GM12801 (cell line): ENCODE data around the gene SART1.

ENCODE experiments used
- TF ChIP-seq, protein P1 (sequence below): IDR thresholded peaks from one replicate; pipeline ENCODE4 v1.5.1; 2011; ENCODE audit warnings: control low read depth; ENCODE audit not compliant: insufficient read length; ENCODE audit errors: extremely low read depth

The SART1 gene

DNA sequence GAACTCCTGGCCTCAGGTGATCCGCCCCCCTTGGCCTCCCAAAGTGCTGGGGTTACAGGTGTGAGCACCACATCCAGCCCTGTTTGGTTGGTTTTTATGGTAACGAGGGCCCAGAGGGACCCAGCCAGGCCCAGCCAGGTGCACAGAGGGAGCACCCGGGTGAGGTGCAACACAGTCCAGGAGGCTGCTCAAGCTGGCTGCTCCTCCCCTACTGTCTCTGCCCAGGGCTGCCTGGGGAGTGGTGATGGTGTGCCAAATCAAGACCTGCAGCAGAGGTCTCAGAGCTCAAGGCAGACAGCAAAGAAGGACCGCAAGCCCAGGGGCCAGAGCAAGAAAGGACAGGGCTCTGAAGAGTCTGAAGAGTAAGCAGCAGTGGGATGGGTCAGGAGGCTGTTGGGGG is 14.9 kb upstream of the SART1 start:
- TF ChIP-seq, protein P1, sequence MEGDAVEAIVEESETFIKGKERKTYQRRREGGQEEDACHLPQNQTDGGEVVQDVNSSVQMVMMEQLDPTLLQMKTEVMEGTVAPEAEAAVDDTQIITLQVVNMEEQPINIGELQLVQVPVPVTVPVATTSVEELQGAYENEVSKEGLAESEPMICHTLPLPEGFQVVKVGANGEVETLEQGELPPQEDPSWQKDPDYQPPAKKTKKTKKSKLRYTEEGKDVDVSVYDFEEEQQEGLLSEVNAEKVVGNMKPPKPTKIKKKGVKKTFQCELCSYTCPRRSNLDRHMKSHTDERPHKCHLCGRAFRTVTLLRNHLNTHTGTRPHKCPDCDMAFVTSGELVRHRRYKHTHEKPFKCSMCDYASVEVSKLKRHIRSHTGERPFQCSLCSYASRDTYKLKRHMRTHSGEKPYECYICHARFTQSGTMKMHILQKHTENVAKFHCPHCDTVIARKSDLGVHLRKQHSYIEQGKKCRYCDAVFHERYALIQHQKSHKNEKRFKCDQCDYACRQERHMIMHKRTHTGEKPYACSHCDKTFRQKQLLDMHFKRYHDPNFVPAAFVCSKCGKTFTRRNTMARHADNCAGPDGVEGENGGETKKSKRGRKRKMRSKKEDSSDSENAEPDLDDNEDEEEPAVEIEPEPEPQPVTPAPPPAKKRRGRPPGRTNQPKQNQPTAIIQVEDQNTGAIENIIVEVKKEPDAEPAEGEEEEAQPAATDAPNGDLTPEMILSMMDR, result no peak

DNA sequence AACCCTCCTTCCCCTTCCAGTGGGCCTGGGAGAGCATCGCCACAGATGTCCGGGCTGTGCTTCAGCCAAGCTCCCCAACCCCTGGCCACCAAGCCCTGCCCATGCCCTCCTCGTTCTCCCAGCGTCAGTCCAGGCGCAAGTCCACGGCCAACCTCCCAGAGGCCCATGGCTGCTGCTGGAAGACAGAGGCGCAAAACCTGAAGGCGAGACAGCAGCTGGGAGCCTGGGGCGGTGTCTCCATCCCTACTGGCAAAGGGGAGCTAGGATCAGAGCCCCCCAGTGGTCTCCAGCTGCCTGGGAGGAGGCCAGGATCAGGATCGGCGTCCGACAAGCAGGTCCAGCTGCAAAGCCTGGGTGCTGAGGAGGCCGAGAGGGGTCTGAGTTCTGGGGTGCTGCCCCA is 14.4 kb upstream of the SART1 start:
- TF ChIP-seq, protein P1, result no peak

DNA sequence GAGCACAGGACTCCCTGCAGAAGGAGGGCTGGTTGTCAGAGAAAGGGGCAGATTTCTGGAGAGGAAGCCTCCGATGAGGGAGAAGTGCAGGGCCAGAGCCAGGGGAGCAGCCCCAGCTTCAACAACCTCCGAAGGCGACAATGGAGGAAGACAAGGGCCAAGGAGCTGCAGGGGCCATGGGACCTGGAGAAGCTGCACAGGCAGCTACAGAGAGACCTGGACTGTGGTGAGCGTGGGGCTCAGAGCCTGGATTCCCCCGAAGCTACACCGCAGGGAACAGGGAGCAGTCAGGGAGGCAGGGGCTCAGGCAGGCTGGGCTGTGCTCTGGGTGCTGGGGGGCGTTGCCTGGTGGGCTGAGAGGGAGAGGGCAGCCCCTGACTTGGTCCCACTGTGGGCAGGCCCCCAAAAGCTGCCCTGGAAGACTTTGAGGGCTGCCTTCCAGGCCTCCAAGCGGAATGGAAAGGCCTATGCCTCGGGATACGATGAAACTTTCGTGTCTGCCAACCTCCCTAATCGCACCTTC is 13.9 kb upstream of the SART1 start:
- TF ChIP-seq, protein P1, result no peak

DNA sequence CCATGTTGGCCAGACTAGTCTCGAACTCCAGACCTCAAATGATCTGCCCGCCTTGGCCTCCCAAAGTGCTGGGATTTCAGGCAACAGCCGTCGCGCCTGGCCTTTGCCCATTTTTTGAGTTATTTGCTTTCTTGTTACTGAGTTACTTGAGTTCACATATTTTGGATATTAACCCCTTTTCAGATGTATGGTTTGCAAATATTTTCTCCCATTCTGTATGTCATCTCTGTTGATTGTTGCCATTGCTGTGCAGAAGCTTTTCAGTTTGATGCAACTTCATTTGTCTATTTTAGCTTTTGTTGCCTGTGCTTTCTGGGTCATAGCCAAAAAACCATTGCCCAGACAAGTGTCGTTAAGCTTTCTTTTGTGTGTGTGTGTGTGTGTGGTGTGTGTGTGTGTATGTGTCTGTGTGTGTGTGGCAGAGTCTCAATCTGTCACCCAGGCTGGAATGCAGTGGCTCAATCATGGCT is 9.4 kb upstream of the SART1 start:
- TF ChIP-seq, protein P1, result no peak

DNA sequence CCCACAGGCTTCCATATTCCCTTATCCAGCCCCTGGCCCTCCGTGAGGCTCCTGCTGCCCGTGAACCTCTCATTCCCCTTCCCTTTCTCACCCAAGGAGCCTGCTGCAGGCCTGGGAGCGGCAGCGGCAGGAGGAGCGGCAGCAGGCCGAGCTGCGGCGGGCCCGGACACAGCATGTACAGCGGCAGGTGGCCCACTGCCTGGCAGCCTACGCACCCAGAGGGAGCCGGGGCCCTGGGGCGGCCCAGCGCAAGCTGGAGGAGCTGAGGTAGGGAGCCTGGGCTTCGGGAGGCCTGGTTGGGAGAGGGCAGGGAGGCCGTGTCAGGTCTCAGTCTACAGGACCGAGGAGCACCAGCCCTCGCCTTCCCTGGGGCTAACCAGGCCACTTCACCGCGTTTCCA is 8.1 kb upstream of the SART1 start:
- TF ChIP-seq, protein P1, result no peak

DNA sequence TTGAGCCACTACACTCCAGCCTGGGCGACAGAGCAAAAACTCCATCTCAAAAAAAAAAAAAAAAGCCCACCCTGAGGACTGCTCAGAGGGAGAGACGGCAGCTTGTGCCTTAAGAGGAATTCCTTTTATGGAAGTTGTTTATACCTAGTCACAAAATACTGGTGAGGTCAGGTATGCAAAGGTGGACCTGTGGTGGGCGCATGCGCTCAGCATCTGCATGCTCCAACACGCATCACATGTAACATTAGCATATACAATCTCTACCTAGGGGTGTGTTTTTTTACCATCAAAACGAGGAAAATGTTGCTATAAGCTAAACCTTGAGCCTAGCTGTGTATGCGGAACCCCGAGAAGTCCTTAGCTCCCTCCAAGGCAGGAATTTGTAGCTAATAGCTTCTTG is 6.8 kb upstream of the SART1 start:
- TF ChIP-seq, protein P1, result no peak

DNA sequence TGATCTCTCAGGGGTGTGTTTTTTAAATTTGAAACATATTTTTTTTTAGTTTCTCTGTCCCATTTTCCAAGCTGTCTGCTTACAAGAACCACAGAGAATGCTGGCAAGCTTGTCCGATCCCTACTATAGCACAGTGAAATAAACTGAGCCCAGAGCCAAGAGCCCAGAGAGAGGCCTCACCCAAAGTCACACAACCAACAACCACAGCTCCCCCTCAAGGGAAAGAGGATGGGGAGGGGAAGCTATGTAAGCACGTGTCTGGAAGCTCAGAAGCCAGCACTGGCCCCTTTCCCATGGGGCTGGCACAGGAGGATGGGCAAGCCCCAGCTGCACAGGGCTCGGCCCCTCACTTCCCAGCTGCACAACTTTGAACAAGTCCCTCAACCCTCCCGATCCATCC is 3.2 kb upstream of the SART1 start:
- TF ChIP-seq, protein P1, result no peak
